Measurements from ENCODE around the gene BEND7. TPM values are rescaled to one million over a fixed set of nuclear protein-coding genes. Genes with fewer than 3 reads are reported as not detected.

The BEND7 gene
- total RNA-seq, 2 donors from 2014 or later, result 13.7 to 17.5 TPM

GRCh38 chr10:13399752-13400151 lies 129.1 kb downstream of the BEND7 start:
- Histone ChIP-seq H3K27me3 (no peaks in the 10 kb centered on the region), H3K27ac (no peak overlapping the region), H3K36me3 (replicated peaks in 1 of 2; ENCODE audit: insufficient read depth in 1 of 2, low read depth in 2 of 2) (no peaks in the 10 kb centered on the region), H3K4me3 (no peak overlapping the region), H3K4me1 (peaks cover 22% of the 10 kb centered on the region), H3K9me3 (no peaks in the 10 kb centered on the region)
- 88 to 93% methylated on average over 2 of the region's 2 CpGs for WGBS, 2 donors
- intact Hi-C loops (cut with DNase I), result no loop called here
- no peak for TF ChIP-seq POLR2A (IDR thresholded peaks at IDR 0.05)
- TF ChIP-seq, protein P1, sequence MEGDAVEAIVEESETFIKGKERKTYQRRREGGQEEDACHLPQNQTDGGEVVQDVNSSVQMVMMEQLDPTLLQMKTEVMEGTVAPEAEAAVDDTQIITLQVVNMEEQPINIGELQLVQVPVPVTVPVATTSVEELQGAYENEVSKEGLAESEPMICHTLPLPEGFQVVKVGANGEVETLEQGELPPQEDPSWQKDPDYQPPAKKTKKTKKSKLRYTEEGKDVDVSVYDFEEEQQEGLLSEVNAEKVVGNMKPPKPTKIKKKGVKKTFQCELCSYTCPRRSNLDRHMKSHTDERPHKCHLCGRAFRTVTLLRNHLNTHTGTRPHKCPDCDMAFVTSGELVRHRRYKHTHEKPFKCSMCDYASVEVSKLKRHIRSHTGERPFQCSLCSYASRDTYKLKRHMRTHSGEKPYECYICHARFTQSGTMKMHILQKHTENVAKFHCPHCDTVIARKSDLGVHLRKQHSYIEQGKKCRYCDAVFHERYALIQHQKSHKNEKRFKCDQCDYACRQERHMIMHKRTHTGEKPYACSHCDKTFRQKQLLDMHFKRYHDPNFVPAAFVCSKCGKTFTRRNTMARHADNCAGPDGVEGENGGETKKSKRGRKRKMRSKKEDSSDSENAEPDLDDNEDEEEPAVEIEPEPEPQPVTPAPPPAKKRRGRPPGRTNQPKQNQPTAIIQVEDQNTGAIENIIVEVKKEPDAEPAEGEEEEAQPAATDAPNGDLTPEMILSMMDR (IDR thresholded peaks at IDR 0.05), result no peak
- ATAC-seq (no peak), DNase-seq (no peak)

- H3K4me1 ChIP-seq, result peaks cover 17% of the 10 kb centered on the region
- no peaks in the 10 kb centered on the region for H3K27me3 ChIP-seq
- H3K4me3 ChIP-seq, result no peak overlapping the region
- DNase-seq (no peak), ATAC-seq (no peak)
- H3K27ac ChIP-seq, result no peak overlapping the region
- H3K9me3 ChIP-seq, result no peaks in the 10 kb centered on the region
- WGBS, 2 donors, result 89% methylated on average over 8 of the region's 8 CpGs
- TF ChIP-seq, protein P1 (IDR thresholded peaks at IDR 0.05), result no peak
- TF ChIP-seq POLR2A (IDR thresholded peaks at IDR 0.05), result no peak
- H3K36me3 ChIP-seq (replicated peaks in 1 of 2; ENCODE audit: insufficient read depth in 1 of 2, low read depth in 2 of 2), result no peaks in the 10 kb centered on the region
- intact Hi-C loops (cut with DNase I), result no loop called here
These were observed 129.6 kb downstream of the BEND7 start for GRCh38 chr10:13399236-13399635.

GRCh38 chr10:13397052-13397451 lies 131.8 kb downstream of the BEND7 start:
- no peaks in the 10 kb centered on the region for H3K9me3 ChIP-seq
- no peak overlapping the region for H3K27ac ChIP-seq
- intact Hi-C loops (cut with DNase I), result no loop called here
- no peak for DNase-seq
- H3K4me3 ChIP-seq, result no peak overlapping the region
- H3K4me1 ChIP-seq, result peaks cover 3% of the 10 kb centered on the region
- H3K27me3 ChIP-seq, result no peaks in the 10 kb centered on the region
- TF ChIP-seq, protein P1 (IDR thresholded peaks at IDR 0.05), result no peak
- TF ChIP-seq POLR2A (IDR thresholded peaks at IDR 0.05), result no peak
- WGBS, 2 donors, result 94 to 100% methylated on average over 3 of the region's 3 CpGs
- no peaks in the 10 kb centered on the region for H3K36me3 ChIP-seq (replicated peaks in 1 of 2; ENCODE audit: insufficient read depth in 1 of 2, low read depth in 2 of 2)
- ATAC-seq, result no peak

DNA sequence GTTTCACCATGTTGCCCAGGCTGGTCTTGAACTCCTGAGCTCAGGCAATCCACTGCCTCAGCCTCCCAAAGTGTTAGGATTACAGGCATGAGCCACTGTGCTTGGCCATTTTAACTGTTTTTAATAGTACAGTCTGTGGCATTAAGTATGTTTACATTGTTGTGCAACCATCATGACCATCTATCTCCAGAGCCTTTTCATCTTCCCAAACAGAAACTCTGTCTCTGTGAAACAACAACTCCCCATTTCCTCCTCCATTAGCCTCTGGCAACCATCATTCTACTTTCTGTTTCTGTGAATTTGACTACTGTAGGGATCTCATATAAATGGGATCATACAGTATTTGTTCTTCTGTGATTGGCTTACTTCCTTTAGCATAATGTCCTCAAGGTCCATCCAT lies 132.4 kb downstream of the BEND7 start:
- Histone ChIP-seq H3K27ac (no peak overlapping the region), H3K9me3 (no peaks in the 10 kb centered on the region), H3K27me3 (no peaks in the 10 kb centered on the region), H3K4me3 (no peak overlapping the region), H3K36me3 (replicated peaks in 1 of 2; ENCODE audit: insufficient read depth in 1 of 2, low read depth in 2 of 2) (no peaks in the 10 kb centered on the region), H3K4me1 (no peaks in the 10 kb centered on the region)
- TF ChIP-seq POLR2A (IDR thresholded peaks at IDR 0.05), result no peak
- TF ChIP-seq, protein P1 (IDR thresholded peaks at IDR 0.05), result no peak
- intact Hi-C loops (cut with DNase I), result no loop called here
- DNase-seq (no peak), ATAC-seq (no peak)

DNA sequence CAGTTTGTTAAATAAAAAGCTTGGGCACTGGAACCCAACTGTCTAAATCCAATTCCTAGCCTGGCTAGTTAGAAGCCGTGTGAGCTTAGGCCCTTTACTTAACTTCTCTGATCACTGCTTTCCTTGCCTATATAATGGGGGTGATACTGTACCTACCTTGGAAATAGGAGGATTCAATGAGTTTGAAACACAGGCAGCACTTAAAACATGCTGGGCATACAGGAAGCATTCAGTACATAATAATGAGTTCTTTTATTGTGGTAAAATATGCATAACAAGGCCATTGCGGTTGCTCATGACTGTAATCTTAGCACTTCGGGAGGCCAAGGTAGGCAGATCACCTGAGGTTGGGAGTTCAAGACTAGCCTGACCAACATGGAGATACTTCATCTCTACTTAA lies 133.3 kb downstream of the BEND7 start:
- Histone ChIP-seq H3K4me1 (no peaks in the 10 kb centered on the region), H3K9me3 (no peaks in the 10 kb centered on the region), H3K27me3 (no peaks in the 10 kb centered on the region), H3K36me3 (replicated peaks in 1 of 2; ENCODE audit: insufficient read depth in 1 of 2, low read depth in 2 of 2) (no peaks in the 10 kb centered on the region), H3K27ac (no peak overlapping the region), H3K4me3 (no peak overlapping the region)
- TF ChIP-seq, protein P1 (IDR thresholded peaks at IDR 0.05), result no peak
- no peak for TF ChIP-seq POLR2A (IDR thresholded peaks at IDR 0.05)
- intact Hi-C loops (cut with DNase I), result no loop called here
- ATAC-seq (no peak), DNase-seq (no peak)
- 84% methylated on average over 3 of the region's 3 CpGs for WGBS, 2 donors

All from body of pancreas (tissue), 4 donors.